Lung (tissue), 12 donors: ENCODE results near the gene TMEM63C. TPM values are rescaled to one million over a fixed set of nuclear protein-coding genes. Genes with fewer than 3 reads are reported as not detected.

ENCODE experiments used
- ATAC-seq: fragments of 200-7000 bp; cut with Tn5 transposase; one replicate; pipeline ENCODE4 v1.9.1; 2020; ENCODE audit warnings: moderate number of reproducible peaks; ENCODE audit not compliant: insufficient read depth, low FRiP score
- DNase-seq, 3 donors: peaks; one replicate each; pipeline ENCODE4 v3.0.0-alpha.2; 2013 to 2017
- H3K27ac ChIP-seq, 2 donors: one replicate each; pipeline ENCODE4 v1.5.1; 2013; ENCODE audit warnings: mild to moderate bottlenecking in 2 of 2, moderate library complexity in 2 of 2, control low read depth in 1 of 2, inconsistent platforms in 1 of 2, low read depth in 1 of 2, low read length in 1 of 2
- H3K27me3 ChIP-seq, 3 donors: one replicate each; pipeline ENCODE4 v1.5.1; 2013; ENCODE audit warnings: low read length in 2 of 3; ENCODE audit not compliant: control insufficient read depth in 3 of 3, insufficient read depth in 3 of 3
- H3K36me3 ChIP-seq, 4 donors: one replicate each; pipeline ENCODE4 v1.5.1; 2013; ENCODE audit warnings: low read length in 4 of 4, mild to moderate bottlenecking in 1 of 4, moderate library complexity in 1 of 4; ENCODE audit not compliant: control insufficient read depth in 4 of 4, insufficient read depth in 4 of 4
- H3K4me1 ChIP-seq, 5 donors: one replicate each; pipeline ENCODE4 v1.5.1; 2013; ENCODE audit warnings: low read length in 5 of 5, mild to moderate bottlenecking in 2 of 5, moderate library complexity in 1 of 5; ENCODE audit not compliant: control insufficient read depth in 5 of 5, insufficient read depth in 5 of 5
- H3K4me3 ChIP-seq: one replicate; pipeline ENCODE4 v1.5.1; 2013; ENCODE audit warnings: mild to moderate bottlenecking, control low read depth, moderate library complexity
- H3K9ac ChIP-seq, 2 donors: one replicate each; pipeline ENCODE4 v1.5.1; 2013; ENCODE audit warnings: low read length in 2 of 2, control low read depth in 1 of 2; ENCODE audit not compliant: insufficient read depth in 1 of 2
- H3K9me3 ChIP-seq, 4 donors: one replicate each; pipeline ENCODE4 v1.5.1; 2013; ENCODE audit warnings: low read length in 3 of 4, mild to moderate bottlenecking in 1 of 4, moderate library complexity in 1 of 4; ENCODE audit not compliant: control insufficient read depth in 4 of 4, insufficient read depth in 3 of 4
- WGBS, 2 donors: extraction: QIAGEN DNeasy Blood & Tissue Kit; methylation state at CpG; one replicate each; pipeline ENCODE4 v1.1.7; 2013; 5-methylcytosine and 5-hydroxymethylcytosine counted together
- polyA plus RNA-seq, 2 donors: library from polyadenylated mRNA; stranded (reverse); fragments of 200-250 nt; gene quantifications; one replicate each; pipeline ENCODE4 v1.2.1, GENCODE V29; 2013
- total RNA-seq, 2 donors: library from RNA; depleted of rRNA in 1 of 2; stranded (reverse); fragments of >200 nt in 1 of 2; gene quantifications; one replicate each; pipeline ENCODE4 v1.2.1, GENCODE V29; 2014 to 2021
- TF ChIP-seq, protein P1 (sequence below): IDR thresholded peaks from 2 replicates; pipeline ENCODE4 v1.5.1; 2012; ENCODE audit warnings: mild to moderate bottlenecking; ENCODE audit errors: control extremely low read depth, extremely low read depth
- donor health status: control.
- donor health status: control.
- donor health status: Bipolar disorder and iron deficiency.
- donor health status: healthy.
- donor health status: DM: yes; HTN: yes; CAD: no.

The TMEM63C gene
- total and polyA plus RNA-seq, 4 donors, result 0.20 to 1.2 (median 0.45) TPM

DNA sequence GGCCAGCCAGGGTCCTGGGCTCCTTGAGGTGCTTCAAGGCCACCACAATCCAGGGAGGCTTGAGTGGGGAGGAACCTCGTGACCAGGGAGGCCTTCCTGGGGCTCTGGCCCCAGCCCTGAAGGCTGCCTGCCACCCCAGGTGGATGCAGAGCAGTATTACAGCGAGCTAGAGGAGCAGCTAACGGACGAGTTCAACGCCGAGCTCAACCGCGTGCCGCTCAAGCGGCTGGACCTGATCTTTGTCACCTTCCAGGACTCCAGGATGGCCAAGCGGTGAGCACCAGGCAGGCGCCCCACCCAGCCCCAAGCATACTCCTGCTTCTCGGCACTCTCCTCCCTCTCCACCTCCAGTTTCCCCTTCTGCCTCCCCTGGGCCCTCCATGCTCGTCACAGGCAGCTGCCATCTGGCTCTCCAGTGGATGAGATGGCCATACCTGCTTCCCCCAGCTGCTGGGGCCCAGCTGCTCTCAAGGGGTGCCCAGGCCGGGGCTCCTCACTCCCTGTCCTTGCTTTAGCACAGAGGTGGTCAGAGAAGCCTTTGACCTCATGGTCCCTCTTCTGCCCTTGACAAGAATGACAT, 58.8 kb downstream of the TMEM63C start:
- no peak overlapping the region for H3K27ac ChIP-seq
- H3K36me3 ChIP-seq, result no peaks in the 10 kb centered on the region
- DNase-seq (no peak), ATAC-seq (no peak)
- H3K9me3 ChIP-seq, result no peaks in the 10 kb centered on the region
- TF ChIP-seq, protein P1, sequence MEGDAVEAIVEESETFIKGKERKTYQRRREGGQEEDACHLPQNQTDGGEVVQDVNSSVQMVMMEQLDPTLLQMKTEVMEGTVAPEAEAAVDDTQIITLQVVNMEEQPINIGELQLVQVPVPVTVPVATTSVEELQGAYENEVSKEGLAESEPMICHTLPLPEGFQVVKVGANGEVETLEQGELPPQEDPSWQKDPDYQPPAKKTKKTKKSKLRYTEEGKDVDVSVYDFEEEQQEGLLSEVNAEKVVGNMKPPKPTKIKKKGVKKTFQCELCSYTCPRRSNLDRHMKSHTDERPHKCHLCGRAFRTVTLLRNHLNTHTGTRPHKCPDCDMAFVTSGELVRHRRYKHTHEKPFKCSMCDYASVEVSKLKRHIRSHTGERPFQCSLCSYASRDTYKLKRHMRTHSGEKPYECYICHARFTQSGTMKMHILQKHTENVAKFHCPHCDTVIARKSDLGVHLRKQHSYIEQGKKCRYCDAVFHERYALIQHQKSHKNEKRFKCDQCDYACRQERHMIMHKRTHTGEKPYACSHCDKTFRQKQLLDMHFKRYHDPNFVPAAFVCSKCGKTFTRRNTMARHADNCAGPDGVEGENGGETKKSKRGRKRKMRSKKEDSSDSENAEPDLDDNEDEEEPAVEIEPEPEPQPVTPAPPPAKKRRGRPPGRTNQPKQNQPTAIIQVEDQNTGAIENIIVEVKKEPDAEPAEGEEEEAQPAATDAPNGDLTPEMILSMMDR, result no peak
- H3K27me3 ChIP-seq, result no peaks in the 10 kb centered on the region
- 78 to 85% methylated on average over 15 of the region's 15 CpGs for WGBS, 2 donors
- no peaks in the 10 kb centered on the region for H3K4me1 ChIP-seq
- H3K9ac ChIP-seq, result no peak overlapping the region
- no peak overlapping the region for H3K4me3 ChIP-seq

DNA sequence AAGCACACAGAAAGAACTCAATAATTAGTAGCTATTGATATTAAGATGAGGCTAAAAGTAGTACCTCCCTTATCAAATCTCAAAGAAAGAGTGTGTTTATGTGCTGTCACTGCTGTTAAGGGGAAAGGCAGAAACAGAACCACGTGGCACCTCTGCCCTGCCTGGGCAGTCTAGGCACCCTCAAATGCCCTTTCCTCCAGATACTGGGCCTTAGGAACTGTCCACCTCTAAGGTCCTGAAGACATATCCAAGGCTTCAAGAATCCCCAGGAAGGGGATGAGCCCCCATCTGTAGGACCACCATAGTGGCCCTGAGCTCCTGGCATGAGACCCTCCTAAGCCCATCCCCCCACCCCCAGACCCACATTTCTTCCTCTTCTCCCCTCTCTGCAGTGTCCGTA, 60.4 kb downstream of the TMEM63C start:
- Histone ChIP-seq H3K27me3 (no peaks in the 10 kb centered on the region), H3K27ac (no peak overlapping the region), H3K9me3 (no peaks in the 10 kb centered on the region), H3K9ac (no peak overlapping the region), H3K4me3 (no peak overlapping the region), H3K4me1 (no peaks in the 10 kb centered on the region), H3K36me3 (no peaks in the 10 kb centered on the region)
- TF ChIP-seq, protein P1, result no peak
- 57 to 61% methylated on average over 2 of the region's 2 CpGs for WGBS, 2 donors
- no peak for ATAC-seq
- DNase-seq, result peak in 1 of 3 donors; percentile 5

DNA sequence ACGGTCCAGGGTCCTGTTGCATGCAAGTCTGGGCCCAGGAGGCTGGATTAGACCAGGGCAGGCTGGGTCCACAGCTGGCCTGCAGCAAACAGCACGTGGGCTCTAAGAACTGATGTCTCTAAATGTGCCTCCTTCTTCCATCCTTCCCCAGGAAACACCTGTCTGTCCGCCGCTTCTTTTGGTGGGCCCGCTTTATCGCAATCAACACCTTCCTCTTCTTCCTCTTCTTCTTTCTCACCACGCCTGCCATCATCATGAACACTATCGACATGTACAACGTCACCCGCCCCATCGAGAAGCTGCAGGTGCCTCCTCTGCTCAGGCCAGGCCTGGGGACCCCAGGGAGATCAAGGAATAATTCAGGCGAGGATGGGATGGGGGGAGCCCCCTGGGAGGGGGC, 61.2 kb downstream of the TMEM63C start:
- ATAC-seq, result no peak
- TF ChIP-seq, protein P1, result no peak
- H3K9ac ChIP-seq, result no peak overlapping the region

DNA sequence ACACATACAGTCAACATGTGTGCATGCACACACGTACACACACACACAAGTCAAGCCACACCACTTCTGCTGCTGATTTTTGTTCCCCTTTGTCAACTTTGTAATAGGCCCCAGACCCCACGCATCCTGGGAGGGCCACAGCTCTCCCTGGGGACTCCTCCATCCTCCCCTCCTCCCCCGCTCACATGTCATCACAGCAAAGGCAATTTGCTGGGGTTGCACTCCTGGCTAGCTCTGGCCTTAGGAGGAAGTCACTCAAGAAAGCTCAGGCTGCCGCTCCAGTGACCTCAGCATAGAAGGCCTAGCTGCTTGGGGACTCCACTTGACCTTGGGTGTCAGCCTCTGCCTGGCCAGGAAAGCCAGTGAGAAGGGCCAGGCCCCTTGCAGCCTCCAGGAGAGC, 62.3 kb downstream of the TMEM63C start:
- no peak overlapping the region for H3K27ac ChIP-seq
- H3K9me3 ChIP-seq, result no peaks in the 10 kb centered on the region
- no peak for DNase-seq
- H3K36me3 ChIP-seq, result no peaks in the 10 kb centered on the region
- 60 to 73% methylated on average over 4 of the region's 4 CpGs for WGBS, 2 donors
- no peaks in the 10 kb centered on the region for H3K27me3 ChIP-seq
- no peak for ATAC-seq
- no peak overlapping the region for H3K9ac ChIP-seq
- H3K4me3 ChIP-seq, result no peak overlapping the region
- TF ChIP-seq, protein P1, result no peak
- H3K4me1 ChIP-seq, result no peaks in the 10 kb centered on the region

More for the DNA sequence above, 61.2 kb downstream of the TMEM63C start:
- H3K4me3 ChIP-seq, result no peak overlapping the region
- DNase-seq, result no peak
- no peaks in the 10 kb centered on the region for H3K27me3 ChIP-seq
- no peaks in the 10 kb centered on the region for H3K4me1 ChIP-seq
- no peak overlapping the region for H3K27ac ChIP-seq
- no peaks in the 10 kb centered on the region for H3K36me3 ChIP-seq
- 25 to 57% methylated on average over 12 of the region's 12 CpGs for WGBS, 2 donors
- H3K9me3 ChIP-seq, result no peaks in the 10 kb centered on the region
